Trophoblast cell (in vitro differentiated cells and primary cell): ENCODE measurements around the gene B3GAT1.

Experiments
- DNase-seq, 2 donors: peaks; one replicate each; pipeline ENCODE4 v3.0.0-alpha.2; 2016
- H2AFZ ChIP-seq: 2 replicates; pipeline ENCODE4 v1.6.1; 2013; ENCODE audit warnings: low read length, moderate library complexity, mild to moderate bottlenecking; ENCODE audit not compliant: insufficient read depth, poor library complexity
- H2AK5ac ChIP-seq: 2 replicates; pipeline ENCODE4 v1.6.1; 2013; ENCODE audit warnings: mild to moderate bottlenecking, low read length
- H2BK120ac ChIP-seq: 2 replicates; pipeline ENCODE4 v1.6.1; 2013; ENCODE audit warnings: low read length, mild to moderate bottlenecking, moderate library complexity; ENCODE audit not compliant: insufficient read depth, poor library complexity
- H2BK12ac ChIP-seq: 2 replicates; pipeline ENCODE4 v1.6.1; 2013; ENCODE audit warnings: mild to moderate bottlenecking, low read length, moderate library complexity
- H2BK5ac ChIP-seq: 2 replicates; pipeline ENCODE4 v1.6.1; 2013; ENCODE audit warnings: low read length, low read depth, moderate library complexity, mild to moderate bottlenecking; ENCODE audit not compliant: poor library complexity
- H3K14ac ChIP-seq: 2 replicates; pipeline ENCODE4 v1.6.1; 2013; ENCODE audit warnings: mild to moderate bottlenecking, low read length
- H3K18ac ChIP-seq: 2 replicates; pipeline ENCODE4 v1.6.1; 2013; ENCODE audit warnings: mild to moderate bottlenecking, low read length
- H3K23ac ChIP-seq: 2 replicates; pipeline ENCODE4 v1.6.1; 2013; ENCODE audit warnings: low read length
- H3K27ac ChIP-seq: 2 replicates; pipeline ENCODE4 v1.5.1; 2013; ENCODE audit warnings: low read depth, mild to moderate bottlenecking, inconsistent platforms, low read length, moderate library complexity
- H3K27me3 ChIP-seq: 2 replicates; pipeline ENCODE4 v1.6.1; 2013; ENCODE audit warnings: inconsistent platforms, mild to moderate bottlenecking, low read length, moderate library complexity; ENCODE audit not compliant: insufficient read depth
- H3K36me3 ChIP-seq, 2 experiments: 1 replicate in 1 of 2; 2 replicates in 1 of 2; pipeline ENCODE4 v1.6.1; 2013; ENCODE audit warnings: low read length in 2 of 2, mild to moderate bottlenecking in 2 of 2, moderate library complexity in 1 of 2; ENCODE audit not compliant: insufficient read depth in 2 of 2, control insufficient read depth in 1 of 2
- H3K4ac ChIP-seq: 2 replicates; pipeline ENCODE4 v1.6.1; 2013; ENCODE audit warnings: low read depth, mild to moderate bottlenecking, low read length, moderate library complexity
- H3K4me1 ChIP-seq, 2 experiments: 1 replicate in 1 of 2; 2 replicates in 1 of 2; pipeline ENCODE4 v1.6.1; 2013; ENCODE audit warnings: low read length in 2 of 2, mild to moderate bottlenecking in 2 of 2, moderate library complexity in 1 of 2; ENCODE audit not compliant: insufficient read depth in 2 of 2, control insufficient read depth in 1 of 2
- H3K4me2 ChIP-seq: 2 replicates; pipeline ENCODE4 v1.6.1; 2013; ENCODE audit warnings: inconsistent platforms, mild to moderate bottlenecking, low read length, moderate library complexity
- H3K4me3 ChIP-seq: 2 replicates; pipeline ENCODE4 v1.5.1; 2013; ENCODE audit warnings: mild to moderate bottlenecking, low read depth, low read length, inconsistent platforms
- H3K79me1 ChIP-seq: one replicate; pipeline ENCODE4 v1.6.1; 2013; ENCODE audit warnings: low read length
- H3K79me2 ChIP-seq: 2 replicates; pipeline ENCODE4 v1.6.1; 2013; ENCODE audit warnings: low read length, mild to moderate bottlenecking; ENCODE audit not compliant: control insufficient read depth, insufficient read depth, poor library complexity
- H3K9ac ChIP-seq: 2 replicates; pipeline ENCODE4 v1.6.1; 2013; ENCODE audit warnings: mild to moderate bottlenecking, low read length
- H3K9me3 ChIP-seq: 2 replicates; pipeline ENCODE4 v1.6.1; 2013; ENCODE audit warnings: low read depth, mild to moderate bottlenecking, control low read depth, inconsistent platforms, low read length; ENCODE audit not compliant: insufficient read depth
- H4K12ac ChIP-seq: 2 replicates; pipeline ENCODE4 v1.6.1; 2013; ENCODE audit warnings: low read depth, mild to moderate bottlenecking, low read length, moderate library complexity
- H4K8ac ChIP-seq: 2 replicates; pipeline ENCODE4 v1.6.1; 2013; ENCODE audit warnings: low read depth, mild to moderate bottlenecking, low read length, moderate library complexity
- H4K91ac ChIP-seq: one replicate; pipeline ENCODE4 v1.6.1; 2013; ENCODE audit warnings: low read depth, mild to moderate bottlenecking, low read length, moderate library complexity
- WGBS: extraction: QIAGEN DNeasy Blood & Tissue Kit; methylation state at CpG from one replicate; pipeline ENCODE4 v1.1.7; 2013; ENCODE audit warnings: missing lambda C conversion rate; ENCODE audit not compliant: insufficient read length, insufficient coverage; ENCODE audit errors: extremely low coverage; 5-methylcytosine and 5-hydroxymethylcytosine counted together

The B3GAT1 gene

GRCh38 chr11:134365011-134365925 lies 46.8 kb downstream of the B3GAT1 start:
- no peak for DNase-seq
- WGBS: no CpG with 5 or more reads among the region's 22 CpGs
- Histone ChIP-seq H2BK120ac (no peak overlapping the region), H4K91ac (no peak overlapping the region), H3K14ac (no peak overlapping the region), H3K36me3 (no peaks in the 10 kb centered on the region), H3K4me3 (no peak overlapping the region), H3K27me3 (no peaks in the 10 kb centered on the region), H3K79me2 (no peaks in the 10 kb centered on the region), H4K8ac (no peak overlapping the region), H3K4ac (no peak overlapping the region), H4K12ac (no peak overlapping the region), H2AFZ (no peak overlapping the region), H2BK5ac (no peak overlapping the region), H2AK5ac (no peak overlapping the region), H3K27ac (no peak overlapping the region), H2BK12ac (no peak overlapping the region), H3K9me3 (no peaks in the 10 kb centered on the region), H3K79me1 (no peaks in the 10 kb centered on the region), H3K18ac (no peak overlapping the region), H3K4me1 (no peaks in the 10 kb centered on the region), H3K4me2 (no peak overlapping the region), H3K23ac (no peak overlapping the region), H3K9ac (no peak overlapping the region)

- no peak overlapping the region for H4K8ac ChIP-seq
- DNase-seq: no peak
- H3K4ac ChIP-seq: no peak overlapping the region
- H4K12ac ChIP-seq: no peak overlapping the region
- no peaks in the 10 kb centered on the region for H3K36me3 ChIP-seq
- no peak overlapping the region for H2AFZ ChIP-seq
- no peaks in the 10 kb centered on the region for H3K9me3 ChIP-seq
- H3K9ac ChIP-seq: no peak overlapping the region
- no peak overlapping the region for H3K23ac ChIP-seq
- H2BK12ac ChIP-seq: no peak overlapping the region
- no peaks in the 10 kb centered on the region for H3K79me1 ChIP-seq
- H2BK120ac ChIP-seq: no peak overlapping the region
- H3K18ac ChIP-seq: no peak overlapping the region
- no peak overlapping the region for H3K4me3 ChIP-seq
- H3K27me3 ChIP-seq: no peaks in the 10 kb centered on the region
- WGBS: no CpG with 5 or more reads among the region's 9 CpGs
- no peak overlapping the region for H2BK5ac ChIP-seq
- no peak overlapping the region for H2AK5ac ChIP-seq
- no peak overlapping the region for H3K14ac ChIP-seq
- no peaks in the 10 kb centered on the region for H3K79me2 ChIP-seq
- no peak overlapping the region for H4K91ac ChIP-seq
- H3K4me1 ChIP-seq: no peaks in the 10 kb centered on the region
- H3K27ac ChIP-seq: no peak overlapping the region
- H3K4me2 ChIP-seq: no peak overlapping the region
Measured at GRCh38 chr11:134364261-134364660, 47.8 kb downstream of the B3GAT1 start.

- WGBS: no CpG with 5 or more reads among the region's 7 CpGs
- Histone ChIP-seq H4K91ac (no peak overlapping the region), H3K4me1 (no peaks in the 10 kb centered on the region), H2AK5ac (no peak overlapping the region), H3K9ac (no peak overlapping the region), H3K27me3 (no peaks in the 10 kb centered on the region), H2BK12ac (no peak overlapping the region), H4K8ac (no peak overlapping the region), H3K4me3 (no peak overlapping the region), H3K36me3 (no peaks in the 10 kb centered on the region), H2BK120ac (no peak overlapping the region), H2AFZ (no peak overlapping the region), H4K12ac (no peak overlapping the region), H3K9me3 (no peaks in the 10 kb centered on the region), H3K4ac (no peak overlapping the region), H3K79me2 (no peaks in the 10 kb centered on the region), H3K27ac (no peak overlapping the region), H3K79me1 (no peaks in the 10 kb centered on the region), H3K14ac (no peak overlapping the region), H3K18ac (no peak overlapping the region), H2BK5ac (no peak overlapping the region), H3K4me2 (no peak overlapping the region), H3K23ac (no peak overlapping the region)
- no peak for DNase-seq
Measured at GRCh38 chr11:134363592-134363991, 48.5 kb downstream of the B3GAT1 start.

- Histone ChIP-seq H3K9ac (no peak overlapping the region), H2AK5ac (no peak overlapping the region), H3K4ac (no peak overlapping the region), H3K23ac (no peak overlapping the region), H4K91ac (no peak overlapping the region), H3K9me3 (no peaks in the 10 kb centered on the region), H4K8ac (no peak overlapping the region), H3K36me3 (no peaks in the 10 kb centered on the region), H2BK12ac (no peak overlapping the region), H3K79me2 (no peaks in the 10 kb centered on the region), H3K14ac (no peak overlapping the region), H3K4me2 (no peak overlapping the region), H3K4me3 (no peak overlapping the region), H4K12ac (no peak overlapping the region), H3K27me3 (no peaks in the 10 kb centered on the region), H2AFZ (no peak overlapping the region), H3K27ac (no peak overlapping the region), H3K18ac (no peak overlapping the region), H3K79me1 (no peaks in the 10 kb centered on the region), H2BK120ac (no peak overlapping the region), H3K4me1 (no peaks in the 10 kb centered on the region), H2BK5ac (no peak overlapping the region)
- WGBS: no CpG with 5 or more reads among the region's 9 CpGs
- no peak for DNase-seq
Measured at GRCh38 chr11:134363161-134363560, 48.9 kb downstream of the B3GAT1 start.
